Keratinocyte (primary cell): ENCODE results near the gene SNX17. TPM values are rescaled to one million over a fixed set of nuclear protein-coding genes. Genes with fewer than 3 reads are reported as not detected.

Experiments
- DNase-seq: peaks from one replicate; pipeline ENCODE4 v3.0.0-alpha.2; 2011; ENCODE audit warnings: low read depth, missing footprints, low spot score
- FAIRE-seq: peaks from 2 replicates; lab custom pipeline; 2011; peaks lifted over from hg19 to GRCh38; lab: Jason Lieb, UNC
- H2AFZ ChIP-seq: 2 replicates; pipeline ENCODE4 v1.6.0; 2012; ENCODE audit warnings: low read length, control low read depth, inconsistent platforms; ENCODE audit not compliant: control insufficient read depth
- H3K27ac ChIP-seq: 2 replicates; pipeline ENCODE4 v1.5.1; 2011; ENCODE audit warnings: low read length; ENCODE audit not compliant: control insufficient read depth, insufficient read depth
- H3K27me3 ChIP-seq: 3 replicates; pipeline ENCODE4 v1.6.0; 2011; ENCODE audit warnings: low read length; ENCODE audit not compliant: control insufficient read depth, insufficient read depth; ENCODE audit errors: extremely low read depth
- H3K36me3 ChIP-seq, 2 experiments: 2 replicates in 1 of 2; 3 replicates in 1 of 2; pipeline ENCODE4 v1.5.1; 2011; ENCODE audit warnings: low read length in 2 of 2, mild to moderate bottlenecking in 1 of 2; ENCODE audit not compliant: control insufficient read depth in 2 of 2, insufficient read depth in 2 of 2; ENCODE audit errors: extremely low read depth in 1 of 2
- H3K4me1 ChIP-seq: 3 replicates; pipeline ENCODE4 v1.5.1; 2011; ENCODE audit warnings: low read length; ENCODE audit not compliant: control insufficient read depth, insufficient read depth; ENCODE audit errors: extremely low read depth
- H3K4me2 ChIP-seq: 3 replicates; pipeline ENCODE4 v1.6.0; 2011; ENCODE audit warnings: low read depth, low read length; ENCODE audit not compliant: control insufficient read depth, insufficient read depth; ENCODE audit errors: extremely low read depth
- H3K4me3 ChIP-seq, 3 experiments: fragments of 200-600 bp in 1 of 3; sonication (generic) in 1 of 3; 2 replicates in 2 of 3; 3 replicates in 1 of 3; pipeline ENCODE4 v1.5.1; 2011 to 2016; ENCODE audit warnings: low read length in 3 of 3, mild to moderate bottlenecking in 3 of 3, control low read depth in 2 of 3, inconsistent platforms in 1 of 3, low read depth in 1 of 3, mixed read lengths in 1 of 3, mixed run types in 1 of 3, moderate library complexity in 1 of 3; ENCODE audit not compliant: control insufficient read depth in 2 of 3, insufficient read depth in 2 of 3; ENCODE audit errors: extremely low read depth in 1 of 3
- H3K79me2 ChIP-seq: 2 replicates; pipeline ENCODE4 v1.6.0; 2012; ENCODE audit warnings: low read length; ENCODE audit not compliant: control insufficient read depth, insufficient read depth
- H3K9ac ChIP-seq: 3 replicates; pipeline ENCODE4 v1.6.0; 2011; ENCODE audit warnings: low read length; ENCODE audit not compliant: control insufficient read depth, insufficient read depth; ENCODE audit errors: extremely low read depth
- H3K9me1 ChIP-seq: 3 replicates; pipeline ENCODE4 v1.6.0; 2011; ENCODE audit warnings: low read length; ENCODE audit not compliant: control insufficient read depth, insufficient read depth; ENCODE audit errors: extremely low read depth
- H3K9me3 ChIP-seq: 2 replicates; pipeline ENCODE4 v1.5.1; 2012; ENCODE audit warnings: low read depth, low read length; ENCODE audit not compliant: control insufficient read depth
- H4K20me1 ChIP-seq: 3 replicates; pipeline ENCODE4 v1.6.0; 2011; ENCODE audit warnings: low read length; ENCODE audit not compliant: control insufficient read depth, insufficient read depth; ENCODE audit errors: extremely low read depth
- EZH2 ChIP-seq: IDR thresholded peaks from one replicate; pipeline ENCODE4 v1.6.1; 2012; ENCODE audit warnings: inconsistent platforms, mild to moderate bottlenecking, low read length, moderate library complexity
- dilution Hi-C: fragments of 300-500 bp; cut with MboI; formaldehyde crosslinking; loops from one replicate; pipeline ENCODE4 v1.7.0; 2020; ENCODE audit warnings: low sequenced_read_pairs; ENCODE audit not compliant: extremely low pct_ligation_motif_present
- polyA plus RNA-seq, 5 experiments: library from polyadenylated mRNA; depleted of rRNA in 3 of 5; stranded (reverse) in 3 of 5; stranded (forward) in 1 of 5; unstranded in 1 of 5; fragments of >200 nt; gene quantifications; 1 replicate in 1 of 5; 2 replicates in 3 of 5; 3 replicates in 1 of 5; pipeline versions ENCODE4 v1.2.1 to v1.2.3, GENCODE V29; 2011 to 2012; ENCODE audit warnings: missing spikeins in 2 of 5, low read depth in 1 of 5, low replicate concordance in 1 of 5
- TF ChIP-seq, protein P1 (sequence below), 3 experiments: IDR thresholded peaks in 1 of 3; conservative IDR thresholded peaks in 1 of 3; optimal IDR thresholded peaks in 1 of 3; 2 replicates in 2 of 3; 3 replicates in 1 of 3; pipeline versions ENCODE3 to v1.5.1; 2011; ENCODE audit warnings: low read length in 3 of 3, mild to moderate bottlenecking in 3 of 3, moderate library complexity in 2 of 3, control low read depth in 1 of 3, inconsistent platforms in 1 of 3; ENCODE audit not compliant: insufficient read depth in 2 of 3; ENCODE audit errors: extremely low read depth in 1 of 3

SNX17 gene
- polyA plus RNA-seq, 1 donor (not counting 4 experiments of a cell fraction or from before 2014, with no cell fraction given), result 83.3 TPM

GRCh38 chr2:27390822-27391679, 20.6 kb downstream of the SNX17 start:
- Histone ChIP-seq H3K27ac (no peak overlapping the region), H3K9me1 (no peaks in the 10 kb centered on the region), H2AFZ (no peak overlapping the region), H3K4me2 (no peak overlapping the region), H3K9ac (no peak overlapping the region), H3K36me3 (peaks cover 3 to 6% of the 10 kb centered on the region in 2 experiments), H3K79me2 (peaks cover 74% of the 10 kb centered on the region), H3K4me1 (no peaks in the 10 kb centered on the region), H4K20me1 (peaks cover 5% of the 10 kb centered on the region), H3K9me3 (no peaks in the 10 kb centered on the region), H3K27me3 (no peaks in the 10 kb centered on the region), H3K4me3 (no peak overlapping the region)
- FAIRE-seq (no peak), DNase-seq (no peak)
- dilution Hi-C loops, result no loop called here
- TF ChIP-seq EZH2, result no peak
- TF ChIP-seq, protein P1, sequence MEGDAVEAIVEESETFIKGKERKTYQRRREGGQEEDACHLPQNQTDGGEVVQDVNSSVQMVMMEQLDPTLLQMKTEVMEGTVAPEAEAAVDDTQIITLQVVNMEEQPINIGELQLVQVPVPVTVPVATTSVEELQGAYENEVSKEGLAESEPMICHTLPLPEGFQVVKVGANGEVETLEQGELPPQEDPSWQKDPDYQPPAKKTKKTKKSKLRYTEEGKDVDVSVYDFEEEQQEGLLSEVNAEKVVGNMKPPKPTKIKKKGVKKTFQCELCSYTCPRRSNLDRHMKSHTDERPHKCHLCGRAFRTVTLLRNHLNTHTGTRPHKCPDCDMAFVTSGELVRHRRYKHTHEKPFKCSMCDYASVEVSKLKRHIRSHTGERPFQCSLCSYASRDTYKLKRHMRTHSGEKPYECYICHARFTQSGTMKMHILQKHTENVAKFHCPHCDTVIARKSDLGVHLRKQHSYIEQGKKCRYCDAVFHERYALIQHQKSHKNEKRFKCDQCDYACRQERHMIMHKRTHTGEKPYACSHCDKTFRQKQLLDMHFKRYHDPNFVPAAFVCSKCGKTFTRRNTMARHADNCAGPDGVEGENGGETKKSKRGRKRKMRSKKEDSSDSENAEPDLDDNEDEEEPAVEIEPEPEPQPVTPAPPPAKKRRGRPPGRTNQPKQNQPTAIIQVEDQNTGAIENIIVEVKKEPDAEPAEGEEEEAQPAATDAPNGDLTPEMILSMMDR (optimal IDR thresholded peaks at IDR 0.05 in 1 of 3, IDR thresholded peaks at IDR 0.05 in 1 of 3, conservative IDR thresholded peaks at IDR 0.05 in 1 of 3; ENCODE audit: extremely low read depth in 1 of 3, insufficient read depth in 2 of 3, low read length in 3 of 3), result no peak

GRCh38 chr2:27393225-27393624, 22.8 kb downstream of the SNX17 start:
- Histone ChIP-seq H3K4me2 (no peak overlapping the region), H3K9ac (no peak overlapping the region), H3K4me3 (no peak overlapping the region), H3K9me1 (no peaks in the 10 kb centered on the region), H3K79me2 (peaks cover 88% of the 10 kb centered on the region), H4K20me1 (peaks cover 6% of the 10 kb centered on the region), H2AFZ (no peak overlapping the region), H3K36me3 (peaks cover 0 to 1% of the 10 kb centered on the region in 2 experiments), H3K9me3 (no peaks in the 10 kb centered on the region), H3K27ac (no peak overlapping the region), H3K27me3 (no peaks in the 10 kb centered on the region), H3K4me1 (no peaks in the 10 kb centered on the region)
- DNase-seq, result no peak
- no peak for FAIRE-seq
- TF ChIP-seq EZH2, result no peak
- TF ChIP-seq, protein P1 (optimal IDR thresholded peaks at IDR 0.05 in 1 of 3, IDR thresholded peaks at IDR 0.05 in 1 of 3, conservative IDR thresholded peaks at IDR 0.05 in 1 of 3; ENCODE audit: extremely low read depth in 1 of 3, insufficient read depth in 2 of 3, low read length in 3 of 3), result no peak
- dilution Hi-C loops, result no loop called here
